Fibroblast of the aortic adventitia (primary cell): ENCODE results near the gene RAB9A. TPM values are rescaled to one million over a fixed set of nuclear protein-coding genes. Genes with fewer than 3 reads are reported as not detected.
A peak's percentile ranks its signal among the peaks of the same experiment; 100 is the strongest.

ENCODE experiments used
- DNase-seq: peaks from one replicate; pipeline ENCODE4 v3.0.0-alpha.2; 2010; ENCODE audit warnings: low read depth
- H3K4me3 ChIP-seq: 2 replicates; pipeline ENCODE4 v1.5.1; 2011; ENCODE audit warnings: low read depth, mild to moderate bottlenecking, control low read depth, low read length, moderate library complexity
- CTCF ChIP-seq: IDR thresholded peaks from 2 replicates; pipeline ENCODE4 v1.5.1; 2011; ENCODE audit warnings: mild to moderate bottlenecking, low read length, control low read depth, inconsistent platforms; ENCODE audit not compliant: insufficient read depth
- total RNA-seq: library from RNA; depleted of rRNA; stranded (reverse); fragments of >200 nt; gene quantifications from 2 replicates; pipeline ENCODE4 v1.2.3, GENCODE V29; 2012; ENCODE audit warnings: low replicate concordance

The RAB9A gene
- total RNA-seq, 1 donor: 36.0 TPM

DNA sequence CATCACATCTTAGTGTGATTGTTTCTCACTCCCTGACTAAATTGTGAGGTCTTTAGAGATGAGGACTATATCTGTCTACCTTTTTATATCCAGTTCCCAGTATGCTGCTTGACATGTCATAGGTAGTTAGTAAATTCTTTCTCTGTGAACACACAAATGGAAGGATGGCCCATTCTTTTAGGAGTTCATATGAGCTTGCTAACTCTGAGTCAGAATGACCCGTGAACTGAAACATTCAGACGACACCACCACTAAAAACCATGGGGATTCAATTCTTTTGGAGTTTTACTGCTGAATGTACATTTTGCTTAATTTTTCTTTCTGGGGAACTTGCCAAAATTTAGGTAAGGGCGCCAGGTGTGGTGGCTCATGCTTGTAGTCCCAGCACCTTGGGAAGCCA lies 59.6 kb downstream of the RAB9A start:
- no peak overlapping the region for H3K4me3 ChIP-seq
- no peak for TF ChIP-seq CTCF

GRCh38 chrX:13750204-13750603 lies 61.3 kb downstream of the RAB9A start:
- TF ChIP-seq CTCF: peak; percentile 67
- DNase-seq: peak; percentile 58
- H3K4me3 ChIP-seq: no peak overlapping the region

More for the DNA sequence above, 59.6 kb downstream of the RAB9A start:
- DNase-seq: no peak

DNA sequence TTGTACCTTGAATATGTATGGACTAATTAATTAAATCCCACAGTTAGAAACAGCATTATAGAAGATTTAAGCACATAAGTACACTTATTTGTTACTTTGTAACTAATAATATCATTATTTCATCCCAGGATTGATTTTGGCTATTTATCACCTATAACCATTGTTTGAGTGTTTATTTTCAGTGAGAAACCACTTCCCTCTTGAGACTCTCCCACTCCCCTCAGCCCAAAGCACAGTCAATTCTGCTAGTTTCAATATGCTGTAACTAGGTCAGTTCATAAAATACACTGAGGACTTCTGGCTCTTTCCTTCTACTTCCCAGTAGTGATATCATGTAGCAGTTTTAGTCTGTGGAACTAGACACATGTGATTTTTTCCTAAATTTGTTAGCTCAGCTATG lies 61.9 kb downstream of the RAB9A start:
- no peak for TF ChIP-seq CTCF
- H3K4me3 ChIP-seq: no peak overlapping the region
- no peak for DNase-seq

- H3K4me3 ChIP-seq: no peak overlapping the region
- TF ChIP-seq CTCF: no peak
- DNase-seq: no peak
Observed at GRCh38 chrX:13752141-13752540, 63.2 kb downstream of the RAB9A start.

- TF ChIP-seq CTCF: no peak
- H3K4me3 ChIP-seq: no peak overlapping the region
- no peak for DNase-seq
Observed at GRCh38 chrX:13752646-13753045, 63.7 kb downstream of the RAB9A start.

GRCh38 chrX:13754765-13755164 lies 65.8 kb downstream of the RAB9A start:
- DNase-seq: no peak
- no peak for TF ChIP-seq CTCF
- no peak overlapping the region for H3K4me3 ChIP-seq

DNA sequence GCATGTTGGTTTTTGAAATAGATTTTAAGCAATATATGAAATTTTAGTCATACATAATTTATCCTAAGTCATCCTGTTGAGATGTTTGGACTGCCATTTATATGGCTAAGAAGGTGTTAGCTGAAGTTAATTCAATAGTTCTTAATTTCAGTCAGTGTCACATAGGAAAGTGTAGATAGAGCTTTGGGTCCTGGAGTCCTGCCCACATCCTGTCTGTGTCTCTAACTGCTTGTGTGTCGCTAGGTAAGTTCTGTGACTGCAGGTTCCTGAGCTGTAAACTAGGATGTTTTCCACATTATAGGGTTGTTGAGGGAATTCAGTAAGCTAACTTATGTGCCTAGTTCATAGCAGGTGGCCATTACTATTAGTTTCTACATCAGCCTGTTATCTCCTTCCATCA lies 66.3 kb downstream of the RAB9A start:
- DNase-seq: no peak
- no peak for TF ChIP-seq CTCF
- H3K4me3 ChIP-seq: no peak overlapping the region
